ENCODE results near the gene CETP. TPM values are rescaled to one million over a fixed set of nuclear protein-coding genes. Genes with fewer than 3 reads are reported as not detected.
"Not testable (repeated sequence)": the region's sequence is repeated elsewhere in the genome, so short reads cannot be mapped to it uniquely, and the experiment has no call there.

Gene CETP
- total and polyA plus RNA-seq, 4 experiments from 2014 or later: 0.14 TPM; not detected in 3

- Mint-ChIP-seq H3K36me3 (peaks cover 34 to 73% of the 10 kb centered on the region in 2 donors), H3K4me1 (peaks cover 50 to 96% (median 64%) of the 10 kb centered on the region in 4 donors), H3K9me3 (no peaks in the 10 kb centered on the region), H3K27me3 (no peaks in the 10 kb centered on the region), H3K27ac (peak within 1 kb of the TSS; percentile 89 to 100 (median 98)), H3K4me3 (peak within 1 kb of the TSS; percentile 94 to 100 (median 99))
- Histone ChIP-seq H3K4me3 (ENCODE audit: low read length in 2 of 2) (peak within 1 kb of the TSS; percentile 85 to 91), H3K27me3 (ENCODE audit: insufficient read depth, low read length) (no peaks in the 10 kb centered on the region), H3K4me1 (ENCODE audit: insufficient read depth, low read length) (peaks cover 72% of the 10 kb centered on the region), H3K9me3 (ENCODE audit: control insufficient read depth in 1 of 2, low read length in 2 of 2) (no peaks in the 10 kb centered on the region), H3K36me3 (ENCODE audit: insufficient read depth, low read length) (no peaks in the 10 kb centered on the region), H3K27ac (ENCODE audit: low read depth, low read length) (peak within 1 kb of the TSS; percentile 97)
- POLR2A ChIA-PET (ENCODE audit: partially characterized antibody): interaction anchor here (0.7 to 8.4 kb wide), 24 partner anchors 8 to 198 kb away, joined by 3 to 210 read pairs (median 8); partner anchors contain the start of genes HERPUD1, PSME3IP1 and RSPRY1
- peak; percentile 85 to 94 (median 89) for DNase-seq
- CTCF ChIA-PET (ENCODE audit: partially characterized antibody): interaction anchor here (1.1 to 10.1 kb wide), 10 partner anchors 10 to 103 kb away, joined by 3 to 81 read pairs (median 8); partner anchors contain the start of gene CPNE2
- intact Hi-C loops (cut with micrococcal nuclease): loop anchor here (1.0 to 2.0 kb wide), 5 partner anchors 10 to 56 kb away; partner anchors contain the start of gene HERPUD1
These were observed 27.5 kb downstream of the CETP start, which contains the start of gene NLRC5 for GRCh38 chr16:56988948-56989945. TSS of gene NLRC5 (plus strand) at chr16:56989557. CDS start at chr16:57020713, 31,156 bp downstream.

GRCh38 chr16:56989988-56990387 is 28.2 kb downstream of the CETP start:
- peaks cover 72% of the 10 kb centered on the region for H3K4me1 ChIP-seq (ENCODE audit: insufficient read depth, low read length)
- no peaks in the 10 kb centered on the region for H3K9me3 ChIP-seq (ENCODE audit: control insufficient read depth in 1 of 2, low read length in 2 of 2)
- H3K9me3 Mint-ChIP-seq: no peaks in the 10 kb centered on the region
- H3K36me3 Mint-ChIP-seq: peaks cover 33 to 69% of the 10 kb centered on the region in 2 donors
- no peaks in the 10 kb centered on the region for H3K27me3 ChIP-seq (ENCODE audit: insufficient read depth, low read length)
- peak overlapping the region; percentile 97 for H3K27ac ChIP-seq (ENCODE audit: low read depth, low read length)
- peak overlapping the region; percentile 94 to 100 (median 99) for H3K4me3 Mint-ChIP-seq
- CTCF ChIA-PET (ENCODE audit: partially characterized antibody): interaction anchor here (1.1 to 10.1 kb wide), 9 partner anchors 9 to 94 kb away, joined by 3 to 81 read pairs (median 8); no protein-coding TSS in a partner anchor
- peak overlapping the region; percentile 63 to 85 for H3K4me3 ChIP-seq (ENCODE audit: low read length in 2 of 2)
- H3K27me3 Mint-ChIP-seq: no peaks in the 10 kb centered on the region
- POLR2A ChIA-PET (ENCODE audit: partially characterized antibody): interaction anchor here (0.7 to 8.4 kb wide), 22 partner anchors 8 to 127 kb away, joined by 3 to 210 read pairs (median 10); partner anchors contain the start of gene HERPUD1
- H3K27ac Mint-ChIP-seq: peak overlapping the region; percentile 89 to 100 (median 98)
- H3K36me3 ChIP-seq (ENCODE audit: insufficient read depth, low read length): no peaks in the 10 kb centered on the region
- no peak for DNase-seq
- intact Hi-C loops (cut with micrococcal nuclease): loop anchor here (1.0 to 2.0 kb wide), 5 partner anchors 9 to 57 kb away; partner anchors contain the start of gene HERPUD1
- H3K4me1 Mint-ChIP-seq: peaks cover 51 to 96% (median 64%) of the 10 kb centered on the region in 4 donors

GRCh38 chr16:56990407-56991286 is 28.9 kb downstream of the CETP start:
- DNase-seq: no peak
- no peaks in the 10 kb centered on the region for H3K9me3 ChIP-seq (ENCODE audit: control insufficient read depth in 1 of 2, low read length in 2 of 2)
- H3K27me3 Mint-ChIP-seq: no peaks in the 10 kb centered on the region
- peak overlapping the region; percentile 94 to 100 (median 99) for H3K4me3 Mint-ChIP-seq
- H3K27ac ChIP-seq (ENCODE audit: low read depth, low read length): peak overlapping the region; percentile 97
- peaks cover 47 to 96% (median 64%) of the 10 kb centered on the region in 4 donors for H3K4me1 Mint-ChIP-seq
- peak overlapping the region; percentile 89 to 100 (median 98) for H3K27ac Mint-ChIP-seq
- peaks cover 33 to 68% of the 10 kb centered on the region in 2 donors for H3K36me3 Mint-ChIP-seq
- ChIA-PET CTCF (ENCODE audit: partially characterized antibody) (interaction anchor here (0.7 to 10.1 kb wide), 5 partner anchors 20 to 51 kb away, joined by 3 to 81 read pairs (median 9); no protein-coding TSS in a partner anchor), POLR2A (ENCODE audit: partially characterized antibody) (interaction anchor here (0.6 to 8.4 kb wide), 17 partner anchors 7 to 58 kb away, joined by 3 to 210 read pairs (median 34); partner anchors contain the start of gene HERPUD1)
- no peaks in the 10 kb centered on the region for H3K27me3 ChIP-seq (ENCODE audit: insufficient read depth, low read length)
- H3K4me1 ChIP-seq (ENCODE audit: insufficient read depth, low read length): peaks cover 72% of the 10 kb centered on the region
- H3K9me3 Mint-ChIP-seq: no peaks in the 10 kb centered on the region
- intact Hi-C loops (cut with micrococcal nuclease): no loop called here
- peak overlapping the region; percentile 63 to 85 for H3K4me3 ChIP-seq (ENCODE audit: low read length in 2 of 2)
- H3K36me3 ChIP-seq (ENCODE audit: insufficient read depth, low read length): no peaks in the 10 kb centered on the region

GRCh38 chr16:56992431-56992830 is 30.7 kb downstream of the CETP start:
- H3K4me3 ChIP-seq (ENCODE audit: low read length in 2 of 2): peak overlapping the region in 1 of 2 donors; percentile 85
- peaks cover 36 to 76% of the 10 kb centered on the region in 2 donors for H3K36me3 Mint-ChIP-seq

GRCh38 chr16:56993204-56993603 is 31.5 kb downstream of the CETP start:
- Mint-ChIP-seq H3K4me1 (peaks cover 49 to 96% (median 65%) of the 10 kb centered on the region in 4 donors), H3K9me3 (no peaks in the 10 kb centered on the region), H3K27me3 (no peaks in the 10 kb centered on the region), H3K36me3 (peaks cover 38 to 74% of the 10 kb centered on the region in 2 donors), H3K4me3 (peak overlapping the region; percentile 70 to 94 (median 78)), H3K27ac (peak overlapping the region; percentile 74 to 95 (median 87))
- intact Hi-C loops (cut with micrococcal nuclease): no loop called here
- H3K27ac ChIP-seq (ENCODE audit: low read depth, low read length): peak overlapping the region; percentile 79
- H3K4me1 ChIP-seq (ENCODE audit: insufficient read depth, low read length): peaks cover 72% of the 10 kb centered on the region
- H3K4me3 ChIP-seq (ENCODE audit: low read length in 2 of 2): peak overlapping the region; percentile 30 to 31
- ChIA-PET CTCF (ENCODE audit: partially characterized antibody) (interaction anchor here (1.1 to 2.6 kb wide), 6 partner anchors 12 to 49 kb away, joined by 3 to 8 read pairs (median 4); no protein-coding TSS in a partner anchor), POLR2A (ENCODE audit: partially characterized antibody) (interaction anchor here (0.6 to 6.6 kb wide), 6 partner anchors 11 to 61 kb away, joined by 3 to 110 read pairs (median 30); partner anchors contain the start of gene HERPUD1)
- peaks cover 4% of the 10 kb centered on the region for H3K36me3 ChIP-seq (ENCODE audit: insufficient read depth, low read length)
- DNase-seq: no peak
- no peaks in the 10 kb centered on the region for H3K27me3 ChIP-seq (ENCODE audit: insufficient read depth, low read length)
- H3K9me3 ChIP-seq (ENCODE audit: control insufficient read depth in 1 of 2, low read length in 2 of 2): no peaks in the 10 kb centered on the region

More at GRCh38 chr16:56992431-56992830, 30.7 kb downstream of the CETP start:
- H3K27me3 Mint-ChIP-seq; H3K9me3 Mint-ChIP-seq; intact Hi-C loops (cut with micrococcal nuclease); H3K9me3 ChIP-seq (ENCODE audit: control insufficient read depth in 1 of 2, low read length in 2 of 2); H3K27me3 ChIP-seq (ENCODE audit: insufficient read depth, low read length); DNase-seq; H3K36me3 ChIP-seq (ENCODE audit: insufficient read depth, low read length): not testable (repeated sequence)
- H3K27ac Mint-ChIP-seq: peak overlapping the region; percentile 36 to 98 (median 94)
- POLR2A ChIA-PET (ENCODE audit: partially characterized antibody): interaction anchor here (0.6 to 6.6 kb wide), 6 partner anchors 12 to 47 kb away, joined by 3 to 110 read pairs (median 30); no protein-coding TSS in a partner anchor
- Histone ChIP-seq H3K4me1 (ENCODE audit: insufficient read depth, low read length) (peaks cover 72% of the 10 kb centered on the region), H3K27ac (ENCODE audit: low read depth, low read length) (peak overlapping the region; percentile 97)
- CTCF ChIA-PET (ENCODE audit: partially characterized antibody): interaction anchor here (1.2 to 2.6 kb wide), 7 partner anchors 13 to 50 kb away, joined by 3 to 8 read pairs (median 4); no protein-coding TSS in a partner anchor
- peaks cover 55 to 96% (median 68%) of the 10 kb centered on the region in 4 donors for H3K4me1 Mint-ChIP-seq
- peak overlapping the region; percentile 94 to 100 (median 99) for H3K4me3 Mint-ChIP-seq

GRCh38 chr16:56994311-56994710 is 32.6 kb downstream of the CETP start:
- Histone ChIP-seq H3K9me3 (ENCODE audit: control insufficient read depth in 1 of 2, low read length in 2 of 2) (no peaks in the 10 kb centered on the region), H3K27me3 (ENCODE audit: insufficient read depth, low read length) (no peaks in the 10 kb centered on the region), H3K4me3 (ENCODE audit: low read length in 2 of 2) (peak overlapping the region in 1 of 2 donors; percentile 42), H3K27ac (ENCODE audit: low read depth, low read length) (peak overlapping the region; percentile 79), H3K4me1 (ENCODE audit: insufficient read depth, low read length) (peaks cover 78% of the 10 kb centered on the region), H3K36me3 (ENCODE audit: insufficient read depth, low read length) (peaks cover 4% of the 10 kb centered on the region)
- peak overlapping the region; percentile 70 to 94 (median 78) for H3K4me3 Mint-ChIP-seq
- no peaks in the 10 kb centered on the region for H3K27me3 Mint-ChIP-seq
- POLR2A ChIA-PET (ENCODE audit: partially characterized antibody): interaction anchor here (1.0 to 6.6 kb wide), 8 partner anchors 10 to 191 kb away, joined by 4 to 110 read pairs (median 10); partner anchors contain the start of genes HERPUD1, PSME3IP1 and RSPRY1
- peaks cover 41 to 78% of the 10 kb centered on the region in 2 donors for H3K36me3 Mint-ChIP-seq
- DNase-seq: no peak
- peaks cover 57 to 96% (median 70%) of the 10 kb centered on the region in 4 donors for H3K4me1 Mint-ChIP-seq
- intact Hi-C loops (cut with micrococcal nuclease): no loop called here
- H3K27ac Mint-ChIP-seq: peak overlapping the region; percentile 83 to 98 (median 90)
- H3K9me3 Mint-ChIP-seq: no peaks in the 10 kb centered on the region
- CTCF ChIA-PET (ENCODE audit: partially characterized antibody): interaction anchor here (1.1 to 1.8 kb wide), 3 partner anchors 19 to 44 kb away, joined by 4 to 9 read pairs (median 8); no protein-coding TSS in a partner anchor

Data from CD4-positive, alpha-beta memory T cell (primary cell).